Heart left ventricle (tissue), 16 donors: Measurements from ENCODE around the gene CABLES1. TPM values are rescaled to one million over a fixed set of nuclear protein-coding genes. Genes with fewer than 3 reads are reported as not detected.

Experiments
- ATAC-seq, 4 donors: fragments of 200-7000 bp; cut with Tn5 transposase; one replicate each; pipeline ENCODE4 v1.9.1; 2020 to 2022; ENCODE audit warnings: moderate library complexity in 4 of 4, mild to moderate bottlenecking in 3 of 4, moderate number of reproducible peaks in 1 of 4
- DNase-seq, 5 donors: peaks; one replicate each; pipeline ENCODE4 v3.0.0-alpha.2; 2020
- H3K27ac ChIP-seq, 12 donors: fragments of 200-600 bp; sonication (generic) in 4 of 12; one replicate each; pipeline versions ENCODE4 v1.5.0 to v1.8.0; 2016 to 2022; ENCODE audit warnings: mild to moderate bottlenecking in 2 of 12
- H3K27me3 ChIP-seq, 9 donors: fragments of 200-600 bp; sonication (generic) in 2 of 9; one replicate each; pipeline versions ENCODE4 v1.5.1 to v1.8.0; 2016 to 2022; ENCODE audit warnings: mild to moderate bottlenecking in 3 of 9
- H3K36me3 ChIP-seq, 9 donors: fragments of 200-600 bp; sonication (generic) in 2 of 9; one replicate each; pipeline versions ENCODE4 v1.5.0 to v1.8.0; 2018 to 2022; ENCODE audit warnings: mild to moderate bottlenecking in 2 of 9
- H3K4me1 ChIP-seq, 12 donors: fragments of 200-600 bp; sonication (generic) in 4 of 12; one replicate each; pipeline versions ENCODE4 v1.5.0 to v1.8.0; 2016 to 2022; ENCODE audit warnings: mild to moderate bottlenecking in 3 of 12
- H3K4me3 ChIP-seq, 12 donors: fragments of 200-600 bp; sonication (generic) in 4 of 12; one replicate each; pipeline versions ENCODE4 v1.5.0 to v1.8.0; 2017 to 2022; ENCODE audit warnings: mild to moderate bottlenecking in 9 of 12, moderate library complexity in 4 of 12
- H3K9me3 ChIP-seq, 12 donors: fragments of 200-600 bp; sonication (generic) in 4 of 12; one replicate each; pipeline versions ENCODE4 v1.5.0 to v1.8.0; 2016 to 2022; ENCODE audit warnings: mild to moderate bottlenecking in 1 of 12
- POLR2A ChIP-seq, 2 donors: fragments of 450-650 bp; IDR thresholded peaks; one replicate each; pipeline ENCODE4 v1.6.1; 2017; ENCODE audit warnings: antibody characterized with exemption in 2 of 2, mild to moderate bottlenecking in 2 of 2, moderate library complexity in 2 of 2
- WGBS, 4 donors: extraction: QIAGEN DNeasy Blood & Tissue Kit in 2 of 4; methylation state at CpG; one replicate each; pipeline versions ENCODE4 v1.1.5 to v1.1.7; 2013 to 2018; 5-methylcytosine and 5-hydroxymethylcytosine counted together
- intact Hi-C, 10 donors: fragments of 100-400 bp; cut with DNase I; formaldehyde crosslinking; loops; one replicate each; pipeline versions ENCODE4 v1.11.1 to v1.14.2; 2022
- polyA plus RNA-seq, 2 donors: library from polyadenylated mRNA; stranded (reverse); fragments of 200-250 nt; gene quantifications; one replicate each; pipeline ENCODE4 v1.2.3, GENCODE V29; 2013
- total RNA-seq, 9 donors: library from RNA; depleted of rRNA in 2 of 9; stranded (reverse); fragments of >200 nt in 2 of 9; fragmentation: NEBNext Ultra II Directional in 3 of 9; extraction: Animal tissue kit (Norgen Biotek cat#: 25700) in 3 of 9; gene quantifications; one replicate each; pipeline versions ENCODE4 v1.1.0 to v1.2.4, GENCODE V29; 2016 to 2023
- TF ChIP-seq, protein P1 (sequence below), 12 donors: fragments of 200-600 bp; sonication (generic) in 4 of 12; IDR thresholded peaks; one replicate each; pipeline versions ENCODE4 v1.5.0 to v1.8.0; 2018 to 2022; ENCODE audit warnings: antibody characterized with exemption in 12 of 12, mild to moderate bottlenecking in 5 of 12
- donor health status: ischemic (EF 13 %, LVEDD 7.1; RV severe dilation, severe dysfunction).
- donor health status: healthy with polysubstance abuse.
- donor health status: DM: no; HTN: yes; CAD: no.
- donor health status: DM: no; HTN: no; CAD: no.
- donor health status: ischemic (EF 25% LVEDD 6.9; RV normal size, moderate dysfunction).
- donor health status: ischemic (EF 25% LVEDD 5.7; RV mildly dilated, moderate dysfunction).
- donor health status: healthy.
- donor health status: DM: yes; HTN: yes; CAD: no.
- donor health status: ischemic (EF 35%, LVEDD 5.7; RV mildly dilated, moderate dysfunction).
- donor health status: nonischemic (EF 11% LVEDD 7.7; RV severe dilation, severe dysfunction).
- donor health status: DM: yes; HTN: yes; CAD: no.
- donor health status: PGD.
- donor health status: ischemic (EF 29% LVEDD 5.4; RV normal size, mild dysfunction).
- donor health status: nonischemic (EF 23%, LVEDD 6.1; RV moderate dilation, normal function).

CABLES1 gene
- total and polyA plus RNA-seq, 11 donors, result 0.28 to 7.2 (median 2.1) TPM

DNA sequence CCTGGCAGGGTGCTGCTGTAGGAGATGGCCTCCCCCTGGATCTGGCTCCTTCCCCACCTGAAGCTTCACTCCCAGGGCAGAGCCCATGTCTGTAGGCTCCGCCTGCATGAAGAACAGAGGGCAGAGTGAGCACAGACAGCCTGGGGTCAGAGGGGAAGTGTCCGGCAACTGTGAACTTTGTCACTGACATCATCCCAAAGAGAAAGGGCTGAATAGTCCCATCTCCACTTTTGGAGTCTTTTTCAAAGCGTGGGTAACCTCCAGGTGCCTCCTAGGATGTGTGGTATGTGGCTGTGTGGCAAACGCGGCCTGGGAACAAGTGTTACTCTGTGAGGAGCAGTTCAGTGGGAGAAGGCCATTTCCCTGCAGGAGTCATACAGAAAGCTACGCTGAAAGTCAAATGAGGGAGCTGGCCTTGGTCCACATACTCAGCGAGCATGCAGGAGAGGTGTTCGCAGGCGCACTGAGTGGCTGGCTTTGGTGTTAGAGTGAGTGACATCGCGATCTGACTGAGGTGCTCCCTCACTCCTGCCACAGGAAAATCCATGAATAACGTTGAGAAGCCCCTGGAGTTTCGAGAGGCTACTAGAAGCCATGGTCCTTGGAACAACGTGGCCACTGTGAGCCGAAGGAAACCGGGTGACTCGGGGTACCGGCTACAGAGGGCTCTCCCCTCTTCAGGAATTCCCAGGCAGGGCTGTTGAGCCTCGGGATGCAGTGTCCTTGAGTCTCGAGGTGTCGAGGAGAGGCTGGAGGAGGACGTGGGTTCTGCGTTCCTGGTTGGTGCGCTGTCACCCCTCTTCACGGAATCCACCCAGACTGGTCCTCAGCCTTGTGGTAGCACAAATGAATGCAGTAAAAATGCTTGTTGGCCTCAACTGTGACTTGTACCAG lies 54.7 kb downstream of the CABLES1 start:
- Histone ChIP-seq H3K4me1 (peaks cover 0 to 28% (median 12%) of the 10 kb centered on the region in 12 donors), H3K4me3 (no peak overlapping the region), H3K9me3 (no peaks in the 10 kb centered on the region), H3K36me3 (no peaks in the 10 kb centered on the region), H3K27me3 (no peaks in the 10 kb centered on the region), H3K27ac (no peak overlapping the region)
- intact Hi-C loops, result loop anchor here in 6 of 10 donors (5.0 to 10.0 kb wide), 5 partner anchors 45 to 85 kb away; partner anchors contain the start of gene CABLES1 (in 3 of the 6)
- peak in 1 of 5 donors; percentile 60 for DNase-seq
- peak in 3 of 4 donors; percentile 44 to 68 (median 50) for ATAC-seq
- TF ChIP-seq, protein P1, sequence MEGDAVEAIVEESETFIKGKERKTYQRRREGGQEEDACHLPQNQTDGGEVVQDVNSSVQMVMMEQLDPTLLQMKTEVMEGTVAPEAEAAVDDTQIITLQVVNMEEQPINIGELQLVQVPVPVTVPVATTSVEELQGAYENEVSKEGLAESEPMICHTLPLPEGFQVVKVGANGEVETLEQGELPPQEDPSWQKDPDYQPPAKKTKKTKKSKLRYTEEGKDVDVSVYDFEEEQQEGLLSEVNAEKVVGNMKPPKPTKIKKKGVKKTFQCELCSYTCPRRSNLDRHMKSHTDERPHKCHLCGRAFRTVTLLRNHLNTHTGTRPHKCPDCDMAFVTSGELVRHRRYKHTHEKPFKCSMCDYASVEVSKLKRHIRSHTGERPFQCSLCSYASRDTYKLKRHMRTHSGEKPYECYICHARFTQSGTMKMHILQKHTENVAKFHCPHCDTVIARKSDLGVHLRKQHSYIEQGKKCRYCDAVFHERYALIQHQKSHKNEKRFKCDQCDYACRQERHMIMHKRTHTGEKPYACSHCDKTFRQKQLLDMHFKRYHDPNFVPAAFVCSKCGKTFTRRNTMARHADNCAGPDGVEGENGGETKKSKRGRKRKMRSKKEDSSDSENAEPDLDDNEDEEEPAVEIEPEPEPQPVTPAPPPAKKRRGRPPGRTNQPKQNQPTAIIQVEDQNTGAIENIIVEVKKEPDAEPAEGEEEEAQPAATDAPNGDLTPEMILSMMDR (IDR thresholded peaks at IDR 0.05), result no peak
- no peak for TF ChIP-seq POLR2A (IDR thresholded peaks at IDR 0.05)
- 72 to 86% (median 77%) methylated on average over 23 to 25 of the region's 25 CpGs for WGBS, 4 donors

DNA sequence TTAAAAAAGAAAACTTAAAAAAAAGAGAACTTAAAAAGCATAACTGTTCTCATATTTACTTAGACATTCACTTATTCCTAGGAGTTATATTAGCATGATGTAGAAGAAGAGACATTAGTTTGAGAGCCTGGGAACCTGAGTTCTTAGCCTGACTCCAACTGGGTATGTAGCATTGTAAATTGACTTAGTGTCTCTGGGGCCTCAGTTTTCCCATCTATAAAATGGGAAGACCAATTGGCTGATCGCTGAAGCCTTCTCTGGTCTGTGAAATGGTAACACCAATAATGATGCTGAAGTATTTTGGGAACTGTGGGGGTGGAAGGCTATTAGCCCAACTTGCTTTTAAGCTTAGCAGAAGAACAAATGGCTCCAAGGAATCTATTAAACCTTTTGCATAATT lies 55.9 kb downstream of the CABLES1 start:
- Histone ChIP-seq H3K27ac (no peak overlapping the region), H3K36me3 (no peaks in the 10 kb centered on the region), H3K4me3 (no peak overlapping the region), H3K4me1 (peaks cover 0 to 34% (median 12%) of the 10 kb centered on the region in 12 donors), H3K9me3 (no peaks in the 10 kb centered on the region), H3K27me3 (no peaks in the 10 kb centered on the region)
- DNase-seq (no peak), ATAC-seq (no peak)
- intact Hi-C loops, result loop anchor here in 6 of 10 donors (5.0 to 10.0 kb wide), 5 partner anchors 46 to 84 kb away; partner anchors contain the start of gene CABLES1 (in 3 of the 6)
- TF ChIP-seq, protein P1 (IDR thresholded peaks at IDR 0.05), result no peak
- TF ChIP-seq POLR2A (IDR thresholded peaks at IDR 0.05), result no peak
- WGBS, 4 donors, result 94 to 97% (median 96%) methylated on average over 1 of the region's 1 CpG

DNA sequence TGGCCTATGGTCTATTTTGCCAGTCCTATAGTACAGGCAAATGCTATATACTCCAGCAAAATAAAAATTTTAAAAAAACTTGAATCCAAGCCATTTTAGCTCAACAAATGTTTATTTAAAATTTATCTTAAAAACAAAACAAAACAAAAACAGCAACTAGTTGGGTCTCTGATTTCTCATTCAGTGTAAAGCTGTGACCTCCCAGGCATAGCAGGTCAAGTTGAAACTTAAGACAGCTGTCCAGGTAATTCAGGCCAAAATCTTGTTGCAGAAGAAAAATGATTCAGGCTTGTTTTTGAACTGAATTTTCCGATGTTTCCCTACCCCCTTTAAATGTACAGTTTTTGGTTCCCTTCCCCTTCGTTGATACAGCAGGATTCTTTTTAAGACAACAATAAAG lies 58.5 kb downstream of the CABLES1 start:
- intact Hi-C loops, result loop anchor here in 6 of 10 donors (5.0 to 10.0 kb wide), 5 partner anchors 49 to 81 kb away; partner anchors contain the start of gene CABLES1 (in 3 of the 6)
- Histone ChIP-seq H3K4me3 (no peak overlapping the region), H3K27me3 (no peaks in the 10 kb centered on the region), H3K9me3 (no peaks in the 10 kb centered on the region), H3K36me3 (peaks cover 0 to 5% (median 0%) of the 10 kb centered on the region in 9 donors), H3K27ac (peak overlapping the region in 8 of 12 donors; percentile 11 to 66 (median 42)), H3K4me1 (peaks cover 0 to 33% (median 12%) of the 10 kb centered on the region in 12 donors)
- 71 to 75% (median 72%) methylated on average over 2 of the region's 2 CpGs for WGBS, 4 donors
- DNase-seq, result no peak
- TF ChIP-seq, protein P1 (IDR thresholded peaks at IDR 0.05), result no peak
- TF ChIP-seq POLR2A (IDR thresholded peaks at IDR 0.05), result no peak
- ATAC-seq, result no peak
